GM23338 (cell line): ENCODE results near the gene ZCCHC2. TPM values are rescaled to one million over a fixed set of nuclear protein-coding genes. Genes with fewer than 3 reads are reported as not detected.

Experiments
- ATAC-seq: fragments of 200-7000 bp; cut with Tn5 transposase; 3 replicates; pipeline ENCODE4 v1.9.1; 2020
- DNase-seq: peaks from one replicate; pipeline ENCODE4 v3.0.0-alpha.2; 2015; ENCODE audit warnings: low spot score
- H2AFZ ChIP-seq: fragments of 200-600 bp; sonication (generic); 2 replicates; pipeline ENCODE4 v1.8.0; 2016; ENCODE audit warnings: antibody characterized with exemption, mild to moderate bottlenecking, moderate library complexity
- H3F3A ChIP-seq: fragments of 200-600 bp; sonication (generic); replicated peaks from 2 replicates; pipeline ENCODE4 v1.8.0; 2017; ENCODE audit warnings: antibody characterized with exemption, mixed run types, low read depth
- H3K27ac ChIP-seq: fragments of 200-600 bp; sonication (generic); 2 replicates; pipeline ENCODE4 v1.6.1; 2016; ENCODE audit warnings: low read depth
- H3K27me3 ChIP-seq: fragments of 200-600 bp; sonication (generic); 2 replicates; pipeline ENCODE4 v1.8.0; 2016; ENCODE audit warnings: mild to moderate bottlenecking, mixed run types, moderate library complexity; ENCODE audit not compliant: insufficient read depth
- H3K36me3 ChIP-seq: fragments of 200-600 bp; sonication (generic); 2 replicates; pipeline ENCODE4 v1.8.0; 2016; ENCODE audit warnings: mild to moderate bottlenecking; ENCODE audit not compliant: insufficient read depth
- H3K4me1 ChIP-seq: fragments of 200-600 bp; sonication (generic); 2 replicates; pipeline ENCODE4 v1.8.0; 2016; ENCODE audit warnings: mild to moderate bottlenecking, moderate library complexity; ENCODE audit not compliant: insufficient read depth
- H3K4me2 ChIP-seq: fragments of 200-600 bp; sonication (generic); 2 replicates; pipeline ENCODE4 v1.7.1; 2017; ENCODE audit warnings: mixed run types
- H3K4me3 ChIP-seq: fragments of 200-600 bp; sonication (generic); 2 replicates; pipeline ENCODE4 v1.6.1; 2016; ENCODE audit warnings: mixed run types
- H3K79me2 ChIP-seq: fragments of 200-600 bp; sonication (generic); replicated peaks from 2 replicates; pipeline ENCODE4 v1.8.0; 2017; ENCODE audit warnings: mild to moderate bottlenecking; ENCODE audit not compliant: insufficient read depth
- H3K9me2 ChIP-seq: fragments of 200-600 bp; sonication (generic); 2 replicates; pipeline ENCODE4 v1.8.0; 2017; ENCODE audit not compliant: insufficient read depth
- H4K20me1 ChIP-seq: fragments of 200-600 bp; sonication (generic); replicated peaks from 2 replicates; pipeline ENCODE4 v1.8.0; 2017; ENCODE audit warnings: mild to moderate bottlenecking; ENCODE audit not compliant: insufficient read depth
- H3K27ac Mint-ChIP-seq: 2 replicates; pipeline ENCODE4 v1.8.0; 2020; ENCODE audit warnings: inconsistent platforms, mild to moderate bottlenecking, moderate library complexity, mixed read lengths
- H3K27me3 Mint-ChIP-seq: 3 replicates; pipeline ENCODE4 v1.8.0; 2022; ENCODE audit warnings: low read depth, mild to moderate bottlenecking, moderate library complexity, mixed read lengths, inconsistent platforms; ENCODE audit not compliant: insufficient read depth, poor library complexity
- H3K36me3 Mint-ChIP-seq: 3 replicates; pipeline ENCODE4 v1.8.0; 2021; ENCODE audit warnings: low read depth, mild to moderate bottlenecking, inconsistent platforms, moderate library complexity, mixed read lengths
- H3K4me1 Mint-ChIP-seq: 3 replicates; pipeline ENCODE4 v1.8.0; 2020; ENCODE audit warnings: mild to moderate bottlenecking, inconsistent platforms, mixed read lengths
- H3K4me3 Mint-ChIP-seq: 3 replicates; pipeline ENCODE4 v1.8.0; 2021; ENCODE audit warnings: moderate library complexity, mild to moderate bottlenecking, inconsistent platforms, mixed read lengths
- H3K9me3 Mint-ChIP-seq: 3 replicates; pipeline ENCODE4 v1.8.0; 2020; ENCODE audit warnings: moderate library complexity, mild to moderate bottlenecking, inconsistent platforms, mixed read lengths
- CREB1 ChIP-seq: fragments of 250-450 bp; sonication (Bioruptor Pico); IDR thresholded peaks from 2 replicates; pipeline ENCODE4 v1.5.0; 2020; ENCODE audit warnings: low read depth, mild to moderate bottlenecking, moderate library complexity
- CTCF ChIP-seq, 2 experiments: fragments of 200-600 bp in 1 of 2; sonication (generic) in 1 of 2; conservative IDR thresholded peaks; 2 replicates each; pipeline versions ENCODE4 v1.5.1 to v1.6.1; 2016 to 2017; ENCODE audit warnings: antibody characterized with exemption in 2 of 2, low read depth in 2 of 2, mild to moderate bottlenecking in 2 of 2, moderate library complexity in 1 of 2
- ETS1 ChIP-seq: IDR thresholded peaks from 2 replicates; pipeline ENCODE4 v1.6.1; 2016; ENCODE audit warnings: antibody characterized with exemption
- EZH2 ChIP-seq: fragments of 200-600 bp; sonication (generic); IDR thresholded peaks from one replicate; pipeline ENCODE4 v1.8.0; 2017; ENCODE audit warnings: antibody characterized with exemption, mild to moderate bottlenecking, low read depth; ENCODE audit not compliant: unreplicated experiment
- EZH2phosphoT487 ChIP-seq: fragments of 200-600 bp; sonication (generic); IDR thresholded peaks from one replicate; pipeline ENCODE4 v1.8.1; 2018; ENCODE audit warnings: antibody characterized with exemption; ENCODE audit not compliant: unreplicated experiment
- JUNB ChIP-seq: IDR thresholded peaks from one replicate; pipeline ENCODE4 v1.6.1; 2016; ENCODE audit warnings: antibody characterized with exemption; ENCODE audit not compliant: unreplicated experiment
- NANOG ChIP-seq: IDR thresholded peaks from 2 replicates; pipeline ENCODE4 v1.6.1; 2016; ENCODE audit warnings: antibody characterized with exemption, borderline replicate concordance
- POLR2AphosphoS5 ChIP-seq: IDR thresholded peaks from 2 replicates; pipeline ENCODE4 v1.6.1; 2016; ENCODE audit warnings: antibody characterized with exemption, low read depth
- REST ChIP-seq: IDR thresholded peaks from one replicate; pipeline ENCODE4 v1.6.1; 2018; ENCODE audit warnings: antibody characterized with exemption; ENCODE audit not compliant: unreplicated experiment
- STAT1 ChIP-seq: IDR thresholded peaks from one replicate; pipeline ENCODE4 v1.6.1; 2016; ENCODE audit warnings: antibody characterized with exemption; ENCODE audit not compliant: unreplicated experiment
- ZNF114 ChIP-seq: fragments of 250-450 bp; sonication (Bioruptor Pico); IDR thresholded peaks from 2 replicates; pipeline ENCODE4 v1.5.0; 2020; ENCODE audit warnings: mild to moderate bottlenecking, moderate library complexity
- ZNF331 ChIP-seq: fragments of 250-450 bp; sonication (Bioruptor Pico); IDR thresholded peaks from 2 replicates; pipeline ENCODE4 v1.5.0; 2020; ENCODE audit warnings: low read depth, mild to moderate bottlenecking, moderate library complexity
- ZNF462 ChIP-seq: fragments of 250-450 bp; sonication (Bioruptor Pico); IDR thresholded peaks from 2 replicates; pipeline ENCODE4 v1.5.0; 2020; ENCODE audit warnings: mild to moderate bottlenecking, moderate library complexity
- polyA plus RNA-seq: library from polyadenylated mRNA; unstranded; fragments of >200 nt; fragmentation: Nextera tagmentation; extraction: Ambion mirVana; gene quantifications from 2 replicates; pipeline ENCODE4 v1.2.1, GENCODE V29; 2016
- total RNA-seq: library from RNA; depleted of rRNA; stranded (reverse); fragments of >200 nt; shearing (Covaris generic); gene quantifications from 2 replicates; pipeline ENCODE4 v1.2.3, GENCODE V29; 2014

Gene ZCCHC2
- total and polyA plus RNA-seq, 2 experiments from 2014 or later = 5.4 to 15.4 TPM

GRCh38 chr18:62601871-62602270, 79.0 kb downstream of the ZCCHC2 start:
- Histone ChIP-seq H3K4me1 (peaks cover 4% of the 10 kb centered on the region; the same call in 1 of the 2 replicates), H4K20me1 (no peaks in the 10 kb centered on the region), H3K9me2 (no peaks in the 10 kb centered on the region), H3K4me2 (no peak overlapping the region), H3F3A (no peaks in the 10 kb centered on the region), H3K36me3 (no peaks in the 10 kb centered on the region; the same call in 1 of the 2 replicates), H3K27me3 (peaks cover 23% of the 10 kb centered on the region), H3K79me2 (no peaks in the 10 kb centered on the region), H2AFZ (no peak overlapping the region), H3K4me3 (no peak overlapping the region), H3K27ac (no peak overlapping the region)
- peaks cover 2% of the 10 kb centered on the region; the same call in 1 of the 3 replicates for H3K9me3 Mint-ChIP-seq
- peaks cover 25% of the 10 kb centered on the region for H3K27me3 Mint-ChIP-seq
- H3K4me1 Mint-ChIP-seq = peaks cover 8% of the 10 kb centered on the region
- DNase-seq = no peak
- no peak overlapping the region for H3K27ac Mint-ChIP-seq
- no peak overlapping the region for H3K4me3 Mint-ChIP-seq
- TF ChIP-seq ZNF114 = no peak
- no peak for TF ChIP-seq ZNF462 (CRISPR knock-in tag)
- no peak for TF ChIP-seq POLR2AphosphoS5
- TF ChIP-seq NANOG = no peak
- TF ChIP-seq JUNB = no peak
- no peak for TF ChIP-seq EZH2
- TF ChIP-seq EZH2phosphoT487 = no peak
- no peak for TF ChIP-seq REST
- TF ChIP-seq CTCF (conservative IDR thresholded peaks at IDR 0.05; ENCODE audit: low read depth in 2 of 2) = no peak
- no peak for TF ChIP-seq ZNF331 (CRISPR knock-in tag)
- no peak for TF ChIP-seq STAT1
- TF ChIP-seq CREB1 (CRISPR knock-in tag) = no peak
- TF ChIP-seq ETS1 = no peak
- ATAC-seq = peak; percentile 22; the same call in 1 of the 3 replicates
- H3K36me3 Mint-ChIP-seq = no peaks in the 10 kb centered on the region
